ENCODE measurements around the gene PIK3C3.
"Not testable (repeated sequence)": the region's sequence is repeated elsewhere in the genome, so short reads cannot be mapped to it uniquely, and the experiment has no call there.

Gene PIK3C3

GRCh38 chr18:42025974-42026625, 71.1 kb downstream of the PIK3C3 start:
- no peak for DNase-seq

GRCh38 chr18:42028247-42028832, 73.3 kb downstream of the PIK3C3 start:
- peak; percentile 41 for DNase-seq

- DNase-seq, result no peak
These were observed 74.1 kb downstream of the PIK3C3 start for GRCh38 chr18:42029092-42029491.

GRCh38 chr18:42030586-42031182, 75.7 kb downstream of the PIK3C3 start:
- DNase-seq, result peak; percentile 26

GRCh38 chr18:42032447-42032846, 77.4 kb downstream of the PIK3C3 start:
- no peak for DNase-seq

- DNase-seq, result no peak
These were observed 78.2 kb downstream of the PIK3C3 start for GRCh38 chr18:42033137-42033810.

GRCh38 chr18:42038936-42039335, 83.9 kb downstream of the PIK3C3 start:
- DNase-seq, result no peak

GRCh38 chr18:42039396-42039795, 84.4 kb downstream of the PIK3C3 start:
- DNase-seq, result no peak

GRCh38 chr18:42041793-42042192, 86.8 kb downstream of the PIK3C3 start:
- DNase-seq, result no peak

GRCh38 chr18:42045346-42045745, 90.3 kb downstream of the PIK3C3 start:
- no peak for DNase-seq

GRCh38 chr18:42047721-42048120, 92.7 kb downstream of the PIK3C3 start:
- no peak for DNase-seq

- DNase-seq, result no peak
These were observed 93.1 kb downstream of the PIK3C3 start for GRCh38 chr18:42048158-42048557.

- not testable (repeated sequence) for DNase-seq
These were observed 94.5 kb downstream of the PIK3C3 start for GRCh38 chr18:42049536-42049935.

GRCh38 chr18:42051411-42051810, 96.4 kb downstream of the PIK3C3 start:
- DNase-seq, result no peak

GRCh38 chr18:42052122-42052708, 97.2 kb downstream of the PIK3C3 start:
- peak; percentile 43 for DNase-seq

- peak; percentile 64 for DNase-seq
These were observed 98.3 kb downstream of the PIK3C3 start for GRCh38 chr18:42053188-42053781.

GRCh38 chr18:42064109-42064508, 109.1 kb downstream of the PIK3C3 start:
- DNase-seq, result no peak

GRCh38 chr18:42067518-42067917, 112.5 kb downstream of the PIK3C3 start:
- DNase-seq, result no peak

- DNase-seq, result no peak
These were observed 113.0 kb downstream of the PIK3C3 start for GRCh38 chr18:42068030-42068429.

GRCh38 chr18:42069036-42069435, 114.0 kb downstream of the PIK3C3 start:
- no peak for DNase-seq

GRCh38 chr18:42072407-42072806, 117.4 kb downstream of the PIK3C3 start:
- no peak for DNase-seq

- DNase-seq, result no peak
These were observed 119.7 kb downstream of the PIK3C3 start for GRCh38 chr18:42074704-42075103.

GRCh38 chr18:42078711-42079110, 123.7 kb downstream of the PIK3C3 start:
- DNase-seq, result no peak
